H1 (cell line): ENCODE data around the gene NOP9. TPM values are rescaled to one million over a fixed set of nuclear protein-coding genes. Genes with fewer than 3 reads are reported as not detected.
A peak's percentile ranks its signal among the peaks of the same experiment; 100 is the strongest.

ENCODE experiments used
- CTCF ChIA-PET: fragments of 300-600 bp; sonication (Branson Sonifier 250); formaldehyde crosslinking; loops from one replicate; lab custom pipeline; 2021; ENCODE audit not compliant: partially characterized antibody; lab: Charles Lee
- POLR2A ChIA-PET: fragments of 300-600 bp; sonication (Branson Sonifier 250); formaldehyde crosslinking; loops from one replicate; lab custom pipeline; 2021; ENCODE audit warnings: inconsistent platforms; ENCODE audit not compliant: partially characterized antibody; lab: Charles Lee
- DNase-seq, 2 experiments: peaks; one replicate each; pipeline versions ENCODE4 v3.0.0 to v3.0.0-alpha.2; 2010 to 2022; ENCODE audit warnings: low spot score in 2 of 2, low read depth in 1 of 2, mixed read lengths in 1 of 2
- FAIRE-seq: peaks from 2 replicates; lab custom pipeline; 2011; peaks lifted over from hg19 to GRCh38; lab: Jason Lieb, UNC
- H2AFZ ChIP-seq: 2 replicates; pipeline ENCODE4 v1.8.1; 2012; ENCODE audit warnings: low read length, inconsistent platforms
- H2AK5ac ChIP-seq: 2 replicates; pipeline ENCODE4 v1.6.1; 2013; ENCODE audit warnings: low read depth, low read length
- H2BK120ac ChIP-seq: replicated peaks from 2 replicates; pipeline ENCODE3; 2013; ENCODE audit warnings: low read depth, low read length, inconsistent platforms
- H2BK12ac ChIP-seq: 2 replicates; pipeline ENCODE4 v1.6.1; 2013; ENCODE audit warnings: low read depth, low read length
- H2BK15ac ChIP-seq: 2 replicates; pipeline ENCODE4 v1.6.1; 2013; ENCODE audit warnings: low read length
- H2BK20ac ChIP-seq: 2 replicates; pipeline ENCODE4 v1.6.1; 2013; ENCODE audit warnings: low read length
- H2BK5ac ChIP-seq: 2 replicates; pipeline ENCODE4 v1.6.1; 2013; ENCODE audit warnings: low read depth, low read length
- H3K14ac ChIP-seq: 2 replicates; pipeline ENCODE4 v1.6.1; 2013; ENCODE audit warnings: inconsistent platforms; ENCODE audit not compliant: insufficient read length
- H3K18ac ChIP-seq: 2 replicates; pipeline ENCODE4 v1.6.1; 2013; ENCODE audit warnings: low read length; ENCODE audit errors: extremely low read depth
- H3K23ac ChIP-seq: 2 replicates; pipeline ENCODE4 v1.6.1; 2013; ENCODE audit warnings: inconsistent platforms; ENCODE audit not compliant: insufficient read length
- H3K23me2 ChIP-seq: 2 replicates; pipeline ENCODE4 v1.6.1; 2013; ENCODE audit warnings: low read depth, low read length
- H3K27ac ChIP-seq: 2 replicates; pipeline ENCODE4 v1.6.1; 2011; ENCODE audit warnings: low read depth, low read length, inconsistent platforms
- H3K27me3 ChIP-seq, 4 experiments: replicated peaks in 1 of 4; 1 replicate in 1 of 4; 2 replicates in 3 of 4; pipeline versions ENCODE4 v1.6.1 to v1.8.1; 2011 to 2013; ENCODE audit warnings: low read length in 3 of 4, mild to moderate bottlenecking in 3 of 4, inconsistent platforms in 2 of 4, mixed read lengths in 2 of 4, moderate library complexity in 1 of 4; ENCODE audit not compliant: control insufficient read depth in 3 of 4, insufficient read depth in 3 of 4; ENCODE audit errors: extremely low read depth in 1 of 4
- H3K36me3 ChIP-seq, 4 experiments: 2 replicates each; pipeline versions ENCODE4 v1.6.1 to v1.8.1; 2011 to 2013; ENCODE audit warnings: mild to moderate bottlenecking in 4 of 4, low read length in 3 of 4, moderate library complexity in 2 of 4, control low read depth in 1 of 4, inconsistent platforms in 1 of 4; ENCODE audit not compliant: insufficient read depth in 4 of 4, control insufficient read depth in 2 of 4
- H3K4ac ChIP-seq: replicated peaks from 2 replicates; pipeline ENCODE3; 2013; ENCODE audit warnings: low read length, low read depth, mixed read lengths, inconsistent platforms; ENCODE audit not compliant: insufficient read length
- H3K4me1 ChIP-seq, 4 experiments: replicated peaks in 1 of 4; 1 replicate in 1 of 4; 2 replicates in 3 of 4; pipeline versions ENCODE4 v1.6.1 to v1.8.1; 2011 to 2013; ENCODE audit warnings: low read length in 3 of 4, inconsistent platforms in 2 of 4, mixed read lengths in 1 of 4; ENCODE audit not compliant: insufficient read depth in 4 of 4, control insufficient read depth in 3 of 4
- H3K4me2 ChIP-seq, 2 experiments: 2 replicates each; pipeline versions ENCODE4 v1.6.1 to v1.8.1; 2011 to 2013; ENCODE audit warnings: low read depth in 2 of 2, low read length in 2 of 2, control low read depth in 1 of 2, inconsistent platforms in 1 of 2, mild to moderate bottlenecking in 1 of 2; ENCODE audit not compliant: insufficient read depth in 1 of 2
- H3K4me3 ChIP-seq, 4 experiments: fragments of 200-600, 300-600 bp in 1 of 4; sonication (generic), shearing (Covaris generic), sonication (Bioruptor Twin) in 1 of 4; 2 replicates each; pipeline versions ENCODE4 v1.5.1 to v1.8.1; 2011 to 2016; ENCODE audit warnings: low read length in 4 of 4, low read depth in 3 of 4, control low read depth in 2 of 4, inconsistent platforms in 2 of 4, mild to moderate bottlenecking in 2 of 4, mixed read lengths in 1 of 4, moderate library complexity in 1 of 4; ENCODE audit not compliant: insufficient read depth in 2 of 4; ENCODE audit errors: extremely low read depth in 1 of 4
- H3K56ac ChIP-seq: replicated peaks from 2 replicates; pipeline ENCODE3; 2013; ENCODE audit warnings: low read depth, mild to moderate bottlenecking, mixed read lengths, low read length, inconsistent platforms; ENCODE audit not compliant: insufficient read length
- H3K79me1 ChIP-seq: 2 replicates; pipeline ENCODE4 v1.6.1; 2013; ENCODE audit warnings: low read depth, low read length, control low read depth
- H3K79me2 ChIP-seq, 2 experiments: 2 replicates each; pipeline versions ENCODE4 v1.6.1 to v1.8.1; 2012 to 2013; ENCODE audit warnings: low read length in 2 of 2, mild to moderate bottlenecking in 2 of 2, inconsistent platforms in 1 of 2; ENCODE audit not compliant: insufficient read depth in 2 of 2, control insufficient read depth in 1 of 2
- H3K9ac ChIP-seq, 4 experiments: replicated peaks in 1 of 4; 1 replicate in 1 of 4; 2 replicates in 3 of 4; pipeline versions ENCODE4 v1.6.1 to v1.8.1; 2011 to 2013; ENCODE audit warnings: low read depth in 3 of 4, low read length in 3 of 4, control low read depth in 2 of 4, mild to moderate bottlenecking in 2 of 4, moderate library complexity in 2 of 4, inconsistent platforms in 1 of 4; ENCODE audit errors: extremely low read depth in 1 of 4
- H3K9me3 ChIP-seq, 2 experiments: 2 replicates each; pipeline versions ENCODE4 v1.6.1 to v1.8.1; 2012 to 2013; ENCODE audit warnings: mild to moderate bottlenecking in 2 of 2, moderate library complexity in 2 of 2, control low read depth in 1 of 2, inconsistent platforms in 1 of 2, low read depth in 1 of 2, low read length in 1 of 2, mixed read lengths in 1 of 2; ENCODE audit not compliant: insufficient read depth in 2 of 2
- H4K20me1 ChIP-seq, 2 experiments: replicated peaks in 1 of 2; 2 replicates each; pipeline versions ENCODE3 to v1.8.1; 2011 to 2013; ENCODE audit warnings: inconsistent platforms in 2 of 2, low read length in 2 of 2, mild to moderate bottlenecking in 1 of 2; ENCODE audit not compliant: insufficient read depth in 2 of 2, control insufficient read depth in 1 of 2
- H4K5ac ChIP-seq: 2 replicates; pipeline ENCODE4 v1.6.1; 2013; ENCODE audit warnings: low read length, low read depth, mixed read lengths, inconsistent platforms; ENCODE audit not compliant: insufficient read length
- H4K8ac ChIP-seq: 2 replicates; pipeline ENCODE4 v1.8.0; 2013; ENCODE audit warnings: mild to moderate bottlenecking, moderate library complexity, low read length, inconsistent platforms; ENCODE audit not compliant: insufficient read depth; ENCODE audit errors: extremely low read depth
- H4K91ac ChIP-seq: replicated peaks from 2 replicates; pipeline ENCODE3; 2013; ENCODE audit warnings: low read length, mixed read lengths, inconsistent platforms; ENCODE audit not compliant: insufficient read length
- ASH2L ChIP-seq: fragments of 200-600, 300-600 bp; sonication (generic); IDR thresholded peaks from one replicate; pipeline ENCODE4 v1.7.1; 2017; ENCODE audit warnings: low read length
- EZH2 ChIP-seq: fragments of 200-600 bp; sonication (generic); IDR thresholded peaks from 2 replicates; pipeline ENCODE4 v1.7.1; 2012; ENCODE audit warnings: low read depth, mild to moderate bottlenecking, moderate library complexity, low read length, inconsistent platforms; ENCODE audit not compliant: severe bottlenecking
- JUN ChIP-seq: IDR thresholded peaks from 2 replicates; pipeline ENCODE4 v1.6.1; 2011; ENCODE audit warnings: low read depth, mild to moderate bottlenecking, improper control_type of control experiment, low read length
- POU5F1 ChIP-seq: IDR thresholded peaks from 2 replicates; pipeline ENCODE4 v1.6.1; 2011; ENCODE audit warnings: low read depth, mild to moderate bottlenecking, low read length, moderate library complexity
- RXRA ChIP-seq: IDR thresholded peaks from 2 replicates; pipeline ENCODE4 v1.6.1; 2011; ENCODE audit warnings: low read depth, mild to moderate bottlenecking, low read length, moderate library complexity; ENCODE audit not compliant: insufficient read depth
- SIN3A ChIP-seq, 2 experiments: IDR thresholded peaks in 1 of 2; conservative IDR thresholded peaks in 1 of 2; 2 replicates each; pipeline ENCODE4 v1.6.1; 2011 to 2012; ENCODE audit warnings: low read length in 2 of 2, improper control_type of control experiment in 1 of 2, low read depth in 1 of 2, mild to moderate bottlenecking in 1 of 2
- SP1 ChIP-seq: IDR thresholded peaks from 2 replicates; pipeline ENCODE4 v1.6.1; 2011; ENCODE audit warnings: low read depth, low read length
- SP2 ChIP-seq: IDR thresholded peaks from 2 replicates; pipeline ENCODE4 v1.6.1; 2012; ENCODE audit warnings: mild to moderate bottlenecking, low read length, inconsistent platforms
- WGBS, 2 experiments: shearing (Covaris generic) in 1 of 2; methylation state at CpG; one replicate each; pipeline versions ENCODE4 v1.1.6 to v1.1.7; 2013 to 2015; ENCODE audit warnings: low lambda C conversion rate in 2 of 2, mixed read lengths in 2 of 2, inconsistent platforms in 1 of 2, low coverage in 1 of 2, missing lambda C conversion rate in 1 of 2; ENCODE audit not compliant: insufficient replicate concordance in 2 of 2, insufficient coverage in 1 of 2, insufficient read length in 1 of 2; ENCODE audit errors: extremely low coverage in 1 of 2, missing lambda C conversion rate in 1 of 2; 5-methylcytosine and 5-hydroxymethylcytosine counted together
- long read RNA-seq, 2 experiments: library from RNA in 1 of 2; library from capped mRNA in 1 of 2; stranded (forward); transcript quantifications; one replicate each; pipeline ENCODE4 v2.0.0, GENCODE V29; 2021; ENCODE audit warnings: inconsistent platforms in 1 of 2
- polyA minus RNA-seq, 3 experiments: library from RNA; depleted of rRNA, polyadenylated mRNA; stranded (reverse); fragments of >200 nt; gene quantifications; 1 replicate in 2 of 3; 2 replicates in 1 of 3; pipeline ENCODE4 v1.2.3, GENCODE V29; 2011
- polyA plus RNA-seq, 7 experiments: library from polyadenylated mRNA; depleted of rRNA in 3 of 7; stranded (reverse) in 5 of 7; unstranded in 2 of 7; fragments of >200 nt in 5 of 7; fragments of 200-250 nt in 2 of 7; gene quantifications; 1 replicate in 5 of 7; 2 replicates in 1 of 7; 4 replicates in 1 of 7; pipeline versions ENCODE4 v1.2.1 to v1.2.3, GENCODE V29; 2011 to 2013; ENCODE audit warnings: missing spikeins in 2 of 7, mixed read lengths in 2 of 7
- total RNA-seq: library from RNA; stranded (reverse); fragmentation: NEBNext Ultra II Directional; extraction: Animal tissue kit (Norgen Biotek cat#: 25700); gene quantifications from 2 replicates; pipeline ENCODE4 v1.2.1, GENCODE V29; 2021

Gene NOP9
- total RNA-seq (34.8 and 39.3 TPM in 2 replicates), polyA plus RNA-seq (2011; rRNA removed) (17.8 and 22.4 TPM in 2 replicates), polyA minus RNA-seq (2011; rRNA and poly(A)+ RNA removed) (42.1 and 51.6 TPM in 2 replicates)
- 19.2 TPM for polyA plus RNA-seq (2011; cell fraction: cytosol; rRNA removed)
- polyA plus RNA-seq (2011; cell fraction: nucleus; rRNA removed): 55.9 TPM
- 21.6 to 29.6 TPM (median 27.0 TPM) in 4 replicates for polyA plus RNA-seq (2012, experiment 1 of 2)
- polyA plus RNA-seq (2012, experiment 2 of 2): 15.7 TPM
- polyA plus RNA-seq (2013, experiment 1 of 2): 13.9 TPM
- 13.1 TPM for polyA plus RNA-seq (2013, experiment 2 of 2)
- polyA minus RNA-seq (2011; cell fraction: cytosol; rRNA and poly(A)+ RNA removed): 26.5 TPM
- polyA minus RNA-seq (2011; cell fraction: nucleus; rRNA and poly(A)+ RNA removed): 34.7 TPM
- long read RNA-seq, experiment 1, full-length matches to known transcripts: 1 of 15 reads
- long read RNA-seq, experiment 1, partial matches to known transcripts: 2 of 15 reads
- long read RNA-seq, experiment 1, other reads (novel, unspliced or antisense): 12 of 15 reads
- long read RNA-seq, experiment 2: 0 reads

GRCh38 chr14:24299255-24300191, at the start of gene NOP9, which contains the start of gene DHRS1:
NOP9 (plus strand) TSS chr14:24299850; CDS start chr14:24299955, 105 bp downstream.
DHRS1 (minus strand) TSS chr14:24299780; CDS start chr14:24299106, 674 bp downstream.
- Histone ChIP-seq H3K4me1 (peaks cover 0 to 7% (median 4%) of the 10 kb centered on the region in 4 experiments; a peak in 5 of 7 replicates), H4K20me1 (no peaks in the 10 kb centered on the region), H4K8ac (peak within 1 kb of the TSS; percentile 92), H3K18ac (peak within 1 kb of the TSS; percentile 98), H4K5ac (peak within 1 kb of the TSS; percentile 87), H3K27ac (no peak within 1 kb of the TSS), H2AFZ (peak within 1 kb of the TSS; percentile 28), H2BK20ac (no peak within 1 kb of the TSS), H3K14ac (no peak within 1 kb of the TSS), H3K56ac (peak within 1 kb of the TSS; percentile 78), H2AK5ac (no peak within 1 kb of the TSS), H3K27me3 (no peaks in the 10 kb centered on the region), H3K9me3 (no peaks in the 10 kb centered on the region; a peak in 1 of 4 replicates), H3K79me1 (peaks cover 5% of the 10 kb centered on the region; the same call in 1 of the 2 replicates), H2BK12ac (no peak within 1 kb of the TSS), H3K9ac (peak within 1 kb of the TSS; percentile 59 to 91 (median 66)), H3K4me2 (peak within 1 kb of the TSS; percentile 85 to 96), H3K79me2 (peaks cover 4 to 13% of the 10 kb centered on the region in 2 experiments; a peak in 2 of 4 replicates), H3K36me3 (peaks cover 22 to 33% (median 29%) of the 10 kb centered on the region in 4 experiments), H4K91ac (no peak within 1 kb of the TSS), H2BK120ac (no peak within 1 kb of the TSS), H3K4ac (no peak within 1 kb of the TSS), H3K23ac (no peak within 1 kb of the TSS), H2BK15ac (no peak within 1 kb of the TSS), H2BK5ac (peak within 1 kb of the TSS; percentile 64; the same call in 1 of the 2 replicates), H3K23me2 (peaks cover 4% of the 10 kb centered on the region; the same call in 1 of the 2 replicates), H3K4me3 (peak within 1 kb of the TSS; percentile 76 to 91 (median 88))
- CTCF ChIA-PET: interaction anchor here (0.7 to 9.0 kb wide), 15 partner anchors 9 to 241 kb away, joined by 3 to 163 read pairs (median 5); partner anchors contain the start of genes CHMP4A, CIDEB, IPO4 and KHNYN
- DNase-seq (peak; percentile 61 to 99), FAIRE-seq (no peak)
- POLR2A ChIA-PET: interaction anchor here (0.6 to 6.1 kb wide), 23 partner anchors 8 to 758 kb away, joined by 3 to 50 read pairs (median 5); partner anchors contain the start of genes ADCY4, CHMP4A, CIDEB and GMPR2
- 3% methylated on average over 61 of the region's 75 CpGs; no CpG with 5 or more reads in 1 of the 2 experiments for WGBS, 2 experiments
- TF ChIP-seq RXRA (no peak), SP2 (no peak), ASH2L (peak; percentile 93), JUN (no peak), EZH2 (no peak), SP1 (peak; percentile 80), SIN3A (conservative IDR thresholded peaks at IDR 0.05 in 1 of 2, IDR thresholded peaks at IDR 0.05 in 1 of 2; ENCODE audit: low read depth in 1 of 2, low read length in 2 of 2) (peak; percentile 92 to 96; a peak in 3 of 4 replicates), POU5F1 (no peak)
